ENCODE data around the gene TAX1BP3.
A peak's percentile ranks its signal among the peaks of the same experiment; 100 is the strongest.

TAX1BP3 gene

GRCh38 chr17:3668279-3669084 lies at the start of gene TAX1BP3, which contains the start of gene EMC6:
Gene TAX1BP3 (minus strand): TSS chr17:3668578. CDS start chr17:3668526, 52 bp downstream.
Gene EMC6 (plus strand): TSS chr17:3668812. CDS start chr17:3669147, 335 bp downstream.
- TF ChIP-seq EZH2phosphoT487 (IDR thresholded peaks at IDR 0.05; ENCODE audit: borderline replicate concordance), result no peak
- no peak for TF ChIP-seq CTCF (conservative IDR thresholded peaks at IDR 0.05; ENCODE audit: low read length)
- H3K9me2 ChIP-seq (replicated peaks; ENCODE audit: low read depth, low read length), result no peaks in the 10 kb centered on the region
- H3K4me3 ChIP-seq (ENCODE audit: low read length, poor library complexity, severe bottlenecking), result peak within 1 kb of the TSS; percentile 92
- peaks cover 16% of the 10 kb centered on the region for H4K20me1 ChIP-seq (ENCODE audit: insufficient read depth, low read length, poor library complexity, severe bottlenecking)
- H3K9me3 ChIP-seq (ENCODE audit: insufficient read depth, low read depth, low read length), result no peaks in the 10 kb centered on the region
- peak within 1 kb of the TSS; percentile 98 for H3K4me2 ChIP-seq (ENCODE audit: low read depth, low read length, poor library complexity, severe bottlenecking)
- peaks cover 13% of the 10 kb centered on the region for H3K4me1 ChIP-seq (ENCODE audit: insufficient read depth, low read length, poor library complexity, severe bottlenecking)
- H3F3A ChIP-seq (ENCODE audit: low read depth), result no peaks in the 10 kb centered on the region
- peaks cover 25% of the 10 kb centered on the region for H3K79me2 ChIP-seq (ENCODE audit: insufficient read depth, low read length)
- peak within 1 kb of the TSS; percentile 92 for H3K9ac ChIP-seq (ENCODE audit: low read depth, low read length, poor library complexity, severe bottlenecking)
- H3K27me3 ChIP-seq (ENCODE audit: insufficient read depth, low read length, poor library complexity, severe bottlenecking), result no peaks in the 10 kb centered on the region
- no peaks in the 10 kb centered on the region for H3K36me3 ChIP-seq (ENCODE audit: insufficient read depth, low read length)
- H2AFZ ChIP-seq (ENCODE audit: low read length), result peak within 1 kb of the TSS; percentile 73

GRCh38 chr17:3715296-3715695 lies 46.9 kb upstream of the TAX1BP3 start:
- H3K36me3 ChIP-seq (ENCODE audit: insufficient read depth, low read length), result peaks cover 23% of the 10 kb centered on the region; the same call in 1 of the 2 replicates
- H3K4me3 ChIP-seq (ENCODE audit: low read length, poor library complexity, severe bottlenecking), result no peak overlapping the region
- peaks cover 18% of the 10 kb centered on the region; the same call in 1 of the 2 replicates for H3F3A ChIP-seq (ENCODE audit: low read depth)
- no peaks in the 10 kb centered on the region for H3K9me2 ChIP-seq (replicated peaks; ENCODE audit: low read depth, low read length)
- peaks cover 14% of the 10 kb centered on the region; the same call in 1 of the 2 replicates for H3K79me2 ChIP-seq (ENCODE audit: insufficient read depth, low read length)
- no peak for TF ChIP-seq CTCF (conservative IDR thresholded peaks at IDR 0.05; ENCODE audit: low read length)
- peaks cover 67% of the 10 kb centered on the region for H3K4me1 ChIP-seq (ENCODE audit: insufficient read depth, low read length, poor library complexity, severe bottlenecking)
- no peaks in the 10 kb centered on the region for H3K9me3 ChIP-seq (ENCODE audit: insufficient read depth, low read depth, low read length)
- H4K20me1 ChIP-seq (ENCODE audit: insufficient read depth, low read length, poor library complexity, severe bottlenecking), result no peaks in the 10 kb centered on the region
- no peaks in the 10 kb centered on the region for H3K27me3 ChIP-seq (ENCODE audit: insufficient read depth, low read length, poor library complexity, severe bottlenecking)
- no peak overlapping the region for H2AFZ ChIP-seq (ENCODE audit: low read length)
- peak overlapping the region; percentile 1 for H3K9ac ChIP-seq (ENCODE audit: low read depth, low read length, poor library complexity, severe bottlenecking)
- H3K4me2 ChIP-seq (ENCODE audit: low read depth, low read length, poor library complexity, severe bottlenecking), result no peak overlapping the region

- Histone ChIP-seq H4K20me1 (ENCODE audit: insufficient read depth, low read length, poor library complexity, severe bottlenecking) (no peaks in the 10 kb centered on the region), H3K4me3 (ENCODE audit: low read length, poor library complexity, severe bottlenecking) (peak overlapping the region; percentile 5), H3K4me1 (ENCODE audit: insufficient read depth, low read length, poor library complexity, severe bottlenecking) (peaks cover 50% of the 10 kb centered on the region), H3K9me3 (ENCODE audit: insufficient read depth, low read depth, low read length) (no peaks in the 10 kb centered on the region), H3F3A (ENCODE audit: low read depth) (peaks cover 18% of the 10 kb centered on the region; the same call in 1 of the 2 replicates), H3K4me2 (ENCODE audit: low read depth, low read length, poor library complexity, severe bottlenecking) (peak overlapping the region; percentile 56), H3K36me3 (ENCODE audit: insufficient read depth, low read length) (peaks cover 23% of the 10 kb centered on the region; the same call in 1 of the 2 replicates), H3K27me3 (ENCODE audit: insufficient read depth, low read length, poor library complexity, severe bottlenecking) (no peaks in the 10 kb centered on the region), H2AFZ (ENCODE audit: low read length) (no peak overlapping the region), H3K79me2 (ENCODE audit: insufficient read depth, low read length) (0 out of 2 replicates have a peak, but pooled peaks cover 4% of the 10 kb centered on the region), H3K9me2 (replicated peaks; ENCODE audit: low read depth, low read length) (no peaks in the 10 kb centered on the region), H3K9ac (ENCODE audit: low read depth, low read length, poor library complexity, severe bottlenecking) (peak overlapping the region; percentile 74)
- TF ChIP-seq EZH2phosphoT487 (IDR thresholded peaks at IDR 0.05; ENCODE audit: borderline replicate concordance) (no peak), CTCF (conservative IDR thresholded peaks at IDR 0.05; ENCODE audit: low read length) (no peak)
Observed at GRCh38 chr17:3712811-3713463, 44.6 kb upstream of the TAX1BP3 start.

Measured in Loucy (cell line).